Lower lobe of right lung (tissue), 2 donors: Measurements from ENCODE around the gene COMP. TPM values are rescaled to one million over a fixed set of nuclear protein-coding genes. Genes with fewer than 3 reads are reported as not detected.
A peak's percentile ranks its signal among the peaks of the same experiment; 100 is the strongest.

ENCODE experiments used
- ATAC-seq, 2 donors: fragments of 200-7000 bp; cut with Tn5 transposase; one replicate each; pipeline ENCODE4 v1.9.1; 2020 to 2022; ENCODE audit warnings: mild to moderate bottlenecking in 2 of 2, moderate library complexity in 2 of 2
- DNase-seq: peaks from one replicate; pipeline ENCODE4 v3.0.0-alpha.2; 2020
- H3K27ac ChIP-seq: fragments of 200-600 bp; one replicate; pipeline ENCODE4 v1.8.0; 2022
- H3K27me3 ChIP-seq: fragments of 200-600 bp; one replicate; pipeline ENCODE4 v1.8.0; 2022; ENCODE audit warnings: low read depth
- H3K36me3 ChIP-seq: fragments of 200-600 bp; one replicate; pipeline ENCODE4 v1.8.0; 2022; ENCODE audit warnings: mild to moderate bottlenecking
- H3K4me1 ChIP-seq: fragments of 200-600 bp; one replicate; pipeline ENCODE4 v1.8.0; 2022
- H3K4me3 ChIP-seq: fragments of 200-600 bp; one replicate; pipeline ENCODE4 v1.8.0; 2022; ENCODE audit warnings: mild to moderate bottlenecking
- H3K9me3 ChIP-seq: fragments of 200-600 bp; one replicate; pipeline ENCODE4 v1.8.0; 2022
- CTCF ChIP-seq: fragments of 200-600 bp; IDR thresholded peaks from one replicate; pipeline ENCODE4 v1.8.0; 2022; ENCODE audit warnings: antibody characterized with exemption, mild to moderate bottlenecking
- intact Hi-C: fragments of 100-400 bp; cut with DNase I; formaldehyde crosslinking; loops from one replicate; pipeline ENCODE4 v1.11.0; 2022
- total RNA-seq: library from RNA; stranded (reverse); fragmentation: NEBNext Ultra II Directional; extraction: Animal tissue kit (Norgen Biotek cat#: 25700); gene quantifications from one replicate; pipeline ENCODE4 v1.2.1, GENCODE V29; 2021
- donor health status: DM: no; HTN: yes; CAD: no; lungs with severe emphysema.

The COMP gene
- total RNA-seq, 1 donor from 2014 or later, result 2.3 TPM

GRCh38 chr19:18769989-18770528 is 21.0 kb downstream of the COMP start:
- DNase-seq (no peak), ATAC-seq (no peak)
- no peak overlapping the region for H3K4me3 ChIP-seq
- H3K9me3 ChIP-seq, result no peaks in the 10 kb centered on the region
- no peak for TF ChIP-seq CTCF
- H3K36me3 ChIP-seq, result no peaks in the 10 kb centered on the region
- no peaks in the 10 kb centered on the region for H3K27me3 ChIP-seq
- H3K4me1 ChIP-seq, result peaks cover 4% of the 10 kb centered on the region
- H3K27ac ChIP-seq, result no peak overlapping the region
- intact Hi-C loops, result no loop called here

- Histone ChIP-seq H3K4me3 (no peak overlapping the region), H3K36me3 (no peaks in the 10 kb centered on the region), H3K9me3 (no peaks in the 10 kb centered on the region), H3K4me1 (peaks cover 9% of the 10 kb centered on the region), H3K27ac (peak overlapping the region; percentile 41), H3K27me3 (no peaks in the 10 kb centered on the region)
- DNase-seq, result peak; percentile 89
- no peak for TF ChIP-seq CTCF
- peak; percentile 84 to 87 for ATAC-seq
- intact Hi-C loops, result no loop called here
Measured at GRCh38 chr19:18768997-18769891, 21.9 kb downstream of the COMP start.

GRCh38 chr19:18768046-18768771 is 22.9 kb downstream of the COMP start:
- peaks cover 19% of the 10 kb centered on the region for H3K4me1 ChIP-seq
- no peak for ATAC-seq
- intact Hi-C loops, result no loop called here

GRCh38 chr19:18765224-18765623 is 25.9 kb downstream of the COMP start:
- intact Hi-C loops, result no loop called here
- no peaks in the 10 kb centered on the region for H3K27me3 ChIP-seq
- H3K4me1 ChIP-seq, result peaks cover 38% of the 10 kb centered on the region
- no peaks in the 10 kb centered on the region for H3K9me3 ChIP-seq
- no peaks in the 10 kb centered on the region for H3K36me3 ChIP-seq
- no peak for TF ChIP-seq CTCF
- no peak overlapping the region for H3K4me3 ChIP-seq
- H3K27ac ChIP-seq, result no peak overlapping the region
- DNase-seq (no peak), ATAC-seq (no peak)

More at GRCh38 chr19:18768046-18768771, 22.9 kb downstream of the COMP start:
- no peak overlapping the region for H3K27ac ChIP-seq
- no peaks in the 10 kb centered on the region for H3K36me3 ChIP-seq
- no peak for TF ChIP-seq CTCF
- H3K9me3 ChIP-seq, result no peaks in the 10 kb centered on the region
- no peak for DNase-seq
- H3K27me3 ChIP-seq, result no peaks in the 10 kb centered on the region
- H3K4me3 ChIP-seq, result no peak overlapping the region

GRCh38 chr19:18764591-18765051 is 26.5 kb downstream of the COMP start:
- ATAC-seq (no peak), DNase-seq (no peak)
- H3K9me3 ChIP-seq, result no peaks in the 10 kb centered on the region
- no peak overlapping the region for H3K4me3 ChIP-seq
- no peaks in the 10 kb centered on the region for H3K27me3 ChIP-seq
- H3K27ac ChIP-seq, result no peak overlapping the region
- H3K4me1 ChIP-seq, result peaks cover 38% of the 10 kb centered on the region
- no peak for TF ChIP-seq CTCF
- H3K36me3 ChIP-seq, result no peaks in the 10 kb centered on the region
- intact Hi-C loops, result no loop called here
